ENCODE data around the gene EPS8.

EPS8 gene

DNA sequence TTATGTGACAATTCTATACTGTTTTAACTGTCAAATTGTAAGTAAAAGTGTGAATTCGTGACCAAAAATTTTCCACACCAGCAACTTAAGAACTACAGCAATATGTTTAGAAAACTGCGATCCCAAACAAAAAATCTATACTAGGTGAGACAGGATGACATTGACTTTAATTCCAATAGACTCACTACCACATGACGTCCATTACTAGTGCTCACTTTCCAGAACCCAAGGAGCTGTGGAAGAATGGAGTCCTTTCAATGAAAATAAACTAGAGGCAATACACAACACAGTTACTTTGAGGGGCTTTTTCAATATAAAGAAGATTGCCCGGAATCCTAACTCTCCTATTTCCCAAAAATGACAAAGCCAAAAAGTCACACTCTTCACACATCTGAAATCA, 1.4 kb downstream of the EPS8 start:
- Histone ChIP-seq H3K4me1 (ENCODE audit: insufficient read depth, low read length, severe bottlenecking) (peaks cover 8% of the 10 kb centered on the region), H4K20me1 (ENCODE audit: insufficient read depth, low read length) (no peaks in the 10 kb centered on the region), H3K9me2 (ENCODE audit: low read depth, low read length) (no peaks in the 10 kb centered on the region), H3K36me3 (ENCODE audit: insufficient read depth, low read length) (no peaks in the 10 kb centered on the region), H3K9ac (ENCODE audit: low read length) (no peak overlapping the region), H3K27ac (ENCODE audit: low read depth, low read length, poor library complexity, severe bottlenecking) (no peak overlapping the region), H2AFZ (ENCODE audit: low read length) (no peak overlapping the region), H3K4me3 (ENCODE audit: low read depth, low read length, poor library complexity, severe bottlenecking) (no peak overlapping the region), H3K9me3 (ENCODE audit: low read length) (no peaks in the 10 kb centered on the region), H3K79me2 (ENCODE audit: insufficient read depth, low read length) (no peaks in the 10 kb centered on the region), H3K27me3 (ENCODE audit: insufficient read depth, low read length) (peaks cover 7% of the 10 kb centered on the region; the same call in 1 of the 2 replicates), H3F3A (ENCODE audit: insufficient read depth, low read length) (no peaks in the 10 kb centered on the region), H3K4me2 (ENCODE audit: low read length) (no peak overlapping the region)
- TF ChIP-seq, protein P1, sequence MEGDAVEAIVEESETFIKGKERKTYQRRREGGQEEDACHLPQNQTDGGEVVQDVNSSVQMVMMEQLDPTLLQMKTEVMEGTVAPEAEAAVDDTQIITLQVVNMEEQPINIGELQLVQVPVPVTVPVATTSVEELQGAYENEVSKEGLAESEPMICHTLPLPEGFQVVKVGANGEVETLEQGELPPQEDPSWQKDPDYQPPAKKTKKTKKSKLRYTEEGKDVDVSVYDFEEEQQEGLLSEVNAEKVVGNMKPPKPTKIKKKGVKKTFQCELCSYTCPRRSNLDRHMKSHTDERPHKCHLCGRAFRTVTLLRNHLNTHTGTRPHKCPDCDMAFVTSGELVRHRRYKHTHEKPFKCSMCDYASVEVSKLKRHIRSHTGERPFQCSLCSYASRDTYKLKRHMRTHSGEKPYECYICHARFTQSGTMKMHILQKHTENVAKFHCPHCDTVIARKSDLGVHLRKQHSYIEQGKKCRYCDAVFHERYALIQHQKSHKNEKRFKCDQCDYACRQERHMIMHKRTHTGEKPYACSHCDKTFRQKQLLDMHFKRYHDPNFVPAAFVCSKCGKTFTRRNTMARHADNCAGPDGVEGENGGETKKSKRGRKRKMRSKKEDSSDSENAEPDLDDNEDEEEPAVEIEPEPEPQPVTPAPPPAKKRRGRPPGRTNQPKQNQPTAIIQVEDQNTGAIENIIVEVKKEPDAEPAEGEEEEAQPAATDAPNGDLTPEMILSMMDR (IDR thresholded peaks at IDR 0.05; ENCODE audit: low read length): no peak
- TF ChIP-seq EZH2 (IDR thresholded peaks at IDR 0.05; ENCODE audit: borderline replicate concordance, low read length): no peak

- Histone ChIP-seq H4K20me1 (ENCODE audit: insufficient read depth, low read length) (no peaks in the 10 kb centered on the region), H3K36me3 (ENCODE audit: insufficient read depth, low read length) (no peaks in the 10 kb centered on the region), H3K9me3 (ENCODE audit: low read length) (no peaks in the 10 kb centered on the region), H3K4me1 (ENCODE audit: insufficient read depth, low read length, severe bottlenecking) (peaks cover 8% of the 10 kb centered on the region), H3K79me2 (ENCODE audit: insufficient read depth, low read length) (no peaks in the 10 kb centered on the region), H3K9ac (ENCODE audit: low read length) (no peak overlapping the region), H3K27me3 (ENCODE audit: insufficient read depth, low read length) (peaks cover 7% of the 10 kb centered on the region; the same call in 1 of the 2 replicates), H3K4me3 (ENCODE audit: low read depth, low read length, poor library complexity, severe bottlenecking) (no peak overlapping the region), H3F3A (ENCODE audit: insufficient read depth, low read length) (no peaks in the 10 kb centered on the region), H3K4me2 (ENCODE audit: low read length) (no peak overlapping the region), H3K27ac (ENCODE audit: low read depth, low read length, poor library complexity, severe bottlenecking) (no peak overlapping the region), H2AFZ (ENCODE audit: low read length) (no peak overlapping the region), H3K9me2 (ENCODE audit: low read depth, low read length) (no peaks in the 10 kb centered on the region)
- TF ChIP-seq EZH2 (IDR thresholded peaks at IDR 0.05; ENCODE audit: borderline replicate concordance, low read length): no peak
- TF ChIP-seq, protein P1 (IDR thresholded peaks at IDR 0.05; ENCODE audit: low read length): no peak
Measured at GRCh38 chr12:15786772-15787171, 2.4 kb downstream of the EPS8 start.

DNA sequence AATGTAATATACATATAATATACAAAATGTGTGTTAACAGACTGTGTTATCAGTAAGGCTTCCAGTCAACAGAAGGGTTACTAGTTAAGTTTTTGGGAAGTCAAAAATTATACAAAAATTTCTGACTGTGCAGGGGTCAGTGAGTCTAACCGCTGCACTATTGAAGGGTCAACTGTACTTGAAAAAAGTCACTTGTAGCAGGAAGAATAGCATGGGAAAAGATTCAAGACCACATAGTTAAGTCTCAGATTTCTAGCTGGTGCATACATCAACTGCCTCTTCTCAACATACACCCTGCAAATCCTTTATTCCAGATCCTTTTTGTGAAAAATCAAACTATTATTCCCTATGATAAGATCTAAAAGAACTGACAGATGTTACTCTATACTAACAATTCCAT, 5.9 kb downstream of the EPS8 start:
- Histone ChIP-seq H3K36me3 (ENCODE audit: insufficient read depth, low read length) (no peaks in the 10 kb centered on the region), H3K9ac (ENCODE audit: low read length) (no peak overlapping the region), H3K4me3 (ENCODE audit: low read depth, low read length, poor library complexity, severe bottlenecking) (no peak overlapping the region), H3K79me2 (ENCODE audit: insufficient read depth, low read length) (no peaks in the 10 kb centered on the region), H3K9me3 (ENCODE audit: low read length) (no peaks in the 10 kb centered on the region), H3F3A (ENCODE audit: insufficient read depth, low read length) (no peaks in the 10 kb centered on the region), H2AFZ (ENCODE audit: low read length) (no peak overlapping the region), H4K20me1 (ENCODE audit: insufficient read depth, low read length) (no peaks in the 10 kb centered on the region), H3K4me1 (ENCODE audit: insufficient read depth, low read length, severe bottlenecking) (peaks cover under 1% of the 10 kb centered on the region), H3K4me2 (ENCODE audit: low read length) (no peak overlapping the region), H3K27me3 (ENCODE audit: insufficient read depth, low read length) (peaks cover 7% of the 10 kb centered on the region; the same call in 1 of the 2 replicates), H3K9me2 (ENCODE audit: low read depth, low read length) (no peaks in the 10 kb centered on the region), H3K27ac (ENCODE audit: low read depth, low read length, poor library complexity, severe bottlenecking) (no peak overlapping the region)
- TF ChIP-seq, protein P1 (IDR thresholded peaks at IDR 0.05; ENCODE audit: low read length): no peak
- TF ChIP-seq EZH2 (IDR thresholded peaks at IDR 0.05; ENCODE audit: borderline replicate concordance, low read length): no peak

Data from OCI-LY1 (cell line).